GM10266 (cell line): ENCODE data around the gene PDZD8.

Experiments
- DNase-seq: peaks from one replicate; pipeline ENCODE4 v3.0.0; 2012; ENCODE audit errors: extremely low spot score
- CTCF ChIP-seq: IDR thresholded peaks from 2 replicates; pipeline ENCODE4 v1.5.1; 2012; ENCODE audit warnings: mild to moderate bottlenecking, low read depth; ENCODE audit not compliant: control insufficient read depth, insufficient read depth; ENCODE audit errors: missing control alignments

The PDZD8 gene

GRCh38 chr10:117248750-117249465 lies 126.3 kb downstream of the PDZD8 start:
- DNase-seq: no peak
- TF ChIP-seq CTCF: no peak

GRCh38 chr10:117246997-117247671 lies 128.1 kb downstream of the PDZD8 start:
- DNase-seq: no peak
- no peak for TF ChIP-seq CTCF

- TF ChIP-seq CTCF: no peak
- DNase-seq: no peak
Measured at GRCh38 chr10:117242463-117242832, 132.8 kb downstream of the PDZD8 start.

GRCh38 chr10:117241541-117242462 lies 133.4 kb downstream of the PDZD8 start:
- TF ChIP-seq CTCF: no peak
- DNase-seq: no peak

GRCh38 chr10:117240621-117241529 lies 134.4 kb downstream of the PDZD8 start, which contains the start of gene SLC18A2:
TSS of gene SLC18A2 (plus strand) at chr10:117241114. CDS start at chr10:117241694, 580 bp downstream.
- TF ChIP-seq CTCF: no peak
- DNase-seq: no peak
